IPS-NIHi7 (cell line): ENCODE results near the gene DSCAM.
"Not testable (repeated sequence)": the region's sequence is repeated elsewhere in the genome, so short reads cannot be mapped to it uniquely, and the experiment has no call there.

Experiments used
- DNase-seq: peaks from one replicate; pipeline ENCODE4 v3.0.0; 2012; ENCODE audit warnings: mixed read lengths; ENCODE audit errors: extremely low spot score

Gene DSCAM

GRCh38 chr21:40243685-40244084, 603.3 kb downstream of the DSCAM start:
- no peak for DNase-seq

- DNase-seq, result no peak
Observed at GRCh38 chr21:40242586-40243265, 604.2 kb downstream of the DSCAM start.

- no peak for DNase-seq
Observed at GRCh38 chr21:40235528-40235927, 611.4 kb downstream of the DSCAM start.

- DNase-seq, result no peak
Observed at GRCh38 chr21:40231979-40232378, 615.0 kb downstream of the DSCAM start.

DNA sequence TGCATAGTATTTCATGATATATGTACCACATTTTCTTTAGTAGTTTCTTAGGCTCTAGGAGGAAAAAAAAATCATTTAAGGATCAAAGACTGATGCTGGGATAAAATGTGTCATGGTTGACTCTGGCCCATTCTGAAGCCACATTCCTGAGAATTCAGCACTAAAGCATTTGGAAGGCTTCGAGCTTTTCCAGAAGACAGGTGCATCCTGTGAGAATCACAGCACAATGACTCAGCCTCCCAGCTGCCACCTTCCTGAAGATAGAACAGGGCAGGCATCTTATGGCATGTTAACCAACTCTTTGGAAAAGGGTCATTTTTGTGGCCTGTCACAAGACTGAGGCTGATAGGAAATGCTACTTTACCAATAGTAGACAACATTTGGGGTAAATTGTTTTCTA, 619.9 kb downstream of the DSCAM start:
- DNase-seq, result no peak

DNA sequence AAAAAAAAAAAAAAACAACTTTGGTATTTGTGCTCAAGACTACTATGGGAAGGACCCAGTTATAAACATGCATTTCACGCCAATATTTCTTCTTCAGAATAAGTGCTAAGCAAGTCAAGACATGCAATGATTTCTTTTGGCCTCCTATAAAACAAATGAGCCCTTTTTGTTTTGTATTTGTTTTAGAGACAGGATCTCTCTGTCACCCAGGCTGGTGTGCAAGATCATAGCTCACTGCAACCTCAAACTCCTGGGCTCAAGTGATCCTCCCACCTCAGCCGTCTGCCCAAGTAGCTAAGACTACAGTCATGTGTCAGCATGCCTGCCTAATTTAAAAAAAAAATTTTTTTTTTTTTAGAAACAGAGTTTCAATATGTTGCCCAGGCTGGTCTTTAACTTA, 631.0 kb downstream of the DSCAM start:
- DNase-seq, result no peak

DNA sequence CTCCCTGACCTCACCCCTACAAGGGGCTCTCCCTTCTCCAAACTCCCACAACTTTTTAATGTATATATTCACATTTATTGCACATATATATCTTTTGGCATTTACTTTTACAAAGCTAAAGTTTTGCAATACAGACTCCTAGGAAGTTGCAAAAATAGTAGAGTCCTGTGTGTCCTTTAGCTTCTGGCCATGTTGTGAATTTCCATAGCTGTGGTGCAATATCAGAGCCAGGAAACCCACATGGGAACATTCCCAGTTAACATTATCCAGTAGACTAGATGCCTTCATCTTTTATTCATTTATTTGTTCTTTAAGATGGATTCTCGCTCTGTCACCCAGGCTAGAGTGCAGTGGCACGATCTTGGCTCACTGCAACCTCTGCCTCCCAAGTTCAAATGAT, 636.7 kb downstream of the DSCAM start:
- no peak for DNase-seq

DNA sequence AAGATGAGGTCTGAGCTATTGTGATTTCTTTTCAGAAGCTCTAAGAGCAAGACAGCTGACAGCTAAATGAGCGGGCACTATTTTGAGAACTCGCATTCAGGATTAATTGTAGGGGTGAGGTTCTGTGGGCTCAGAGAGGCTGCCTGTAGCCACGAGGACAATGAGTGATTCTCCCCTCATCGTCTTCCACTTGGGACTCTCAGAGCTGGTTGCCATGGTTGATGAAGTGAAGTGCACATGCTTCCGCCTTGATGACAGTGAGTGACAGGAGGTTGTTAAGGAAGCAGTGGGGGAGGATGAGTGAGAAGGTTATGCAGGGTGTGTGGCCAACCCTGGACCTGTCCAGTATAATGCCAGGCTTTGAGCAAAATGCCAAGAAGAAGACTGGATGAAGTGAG, 638.0 kb downstream of the DSCAM start:
- no peak for DNase-seq

DNA sequence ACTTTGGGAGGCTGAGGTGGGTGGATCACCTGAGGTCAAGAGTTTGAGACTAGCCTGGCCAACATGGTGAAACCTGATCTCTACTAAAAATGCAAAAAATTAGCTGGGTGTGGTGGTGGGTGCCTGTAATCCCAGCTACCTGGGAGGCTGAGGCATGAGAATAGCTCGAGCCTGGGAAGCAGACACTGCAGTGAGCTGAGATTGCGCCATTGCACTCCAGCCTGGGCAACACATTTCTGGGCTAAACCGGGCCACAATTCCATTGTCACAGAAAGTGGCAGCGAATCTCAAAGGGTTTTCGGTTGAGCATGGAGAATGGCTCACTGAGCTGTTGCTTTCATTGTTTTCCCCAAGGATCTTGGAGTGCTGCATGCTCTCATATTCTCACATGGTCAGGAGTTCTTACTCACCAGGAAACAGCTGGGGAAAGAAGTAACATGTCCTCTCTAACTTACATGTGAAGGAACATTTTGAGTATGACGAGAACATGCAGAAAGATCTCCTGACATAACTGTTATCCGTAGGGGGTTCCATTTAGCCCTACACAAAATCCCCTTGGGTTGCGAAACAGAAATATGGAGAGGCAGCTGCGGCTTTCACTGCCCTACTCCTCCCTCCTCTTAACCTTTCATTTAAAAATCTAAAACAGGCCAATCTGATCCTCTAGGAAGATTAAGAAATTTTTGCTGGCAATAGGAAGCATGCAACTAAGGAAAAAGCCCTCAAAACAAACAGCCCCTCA, 638.6 kb downstream of the DSCAM start:
- DNase-seq, result no peak

DNA sequence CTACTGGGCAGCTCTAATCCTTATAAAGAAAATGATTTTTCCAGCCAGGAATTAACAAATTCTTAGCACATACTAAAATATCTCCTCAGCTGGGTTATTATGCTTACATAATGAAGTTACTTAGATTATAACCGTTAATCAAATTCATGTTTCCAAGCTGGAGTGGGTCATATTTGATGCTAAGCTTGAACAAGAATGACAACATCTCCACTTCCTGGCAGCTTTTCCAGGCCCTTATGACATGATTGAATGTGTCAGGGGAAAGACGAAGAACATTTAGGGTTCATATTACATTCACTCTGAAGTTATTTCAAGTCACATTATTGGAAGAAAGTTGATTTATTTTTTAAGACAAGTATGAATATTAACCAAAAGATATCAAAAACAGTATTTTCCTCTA, 646.0 kb downstream of the DSCAM start:
- DNase-seq, result no peak

DNA sequence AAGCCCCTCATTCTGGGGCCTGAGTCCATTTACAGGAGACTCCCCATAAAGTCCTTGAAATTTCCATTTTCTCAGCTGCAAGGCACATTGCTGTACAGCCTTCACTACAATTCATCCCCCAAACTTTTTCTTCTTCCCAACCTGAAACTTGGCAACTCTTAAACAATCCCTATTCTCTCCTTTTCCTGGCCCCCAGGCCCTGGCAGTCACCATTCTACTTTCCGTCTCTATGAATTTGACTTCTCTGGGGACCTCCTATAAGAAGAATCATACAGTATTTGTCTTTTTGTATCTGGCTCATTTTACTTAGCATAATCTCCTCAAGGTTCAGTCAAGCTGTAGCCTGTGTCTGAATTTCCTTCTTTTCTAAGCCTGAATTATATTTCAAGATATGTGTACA, 646.8 kb downstream of the DSCAM start:
- DNase-seq, result no peak

GRCh38 chr21:40194185-40194980, 652.6 kb downstream of the DSCAM start:
- DNase-seq, result no peak

- DNase-seq, result no peak
Observed at GRCh38 chr21:40191616-40192015, 655.3 kb downstream of the DSCAM start.

- no peak for DNase-seq
Observed at GRCh38 chr21:40191196-40191595, 655.8 kb downstream of the DSCAM start.

GRCh38 chr21:40187946-40188654, 658.9 kb downstream of the DSCAM start:
- DNase-seq, result no peak

DNA sequence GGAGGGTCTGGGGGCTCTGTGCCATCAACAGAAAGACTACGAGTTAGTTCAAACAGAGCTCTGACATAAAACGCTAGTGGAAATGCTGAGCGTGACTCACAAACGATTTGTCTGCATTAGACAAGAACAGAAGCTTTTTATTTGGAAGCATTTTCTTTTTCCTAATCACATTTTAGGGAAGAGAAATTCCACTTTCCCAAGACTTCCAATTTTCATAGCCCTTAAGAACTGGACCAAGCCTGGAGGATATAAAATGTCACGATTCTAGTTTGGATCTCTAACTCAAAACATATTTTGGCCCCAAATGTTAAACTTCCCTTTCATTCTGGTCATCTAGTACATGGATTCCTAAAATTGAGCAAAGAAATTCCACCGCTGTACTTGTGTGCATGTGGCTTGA, 659.7 kb downstream of the DSCAM start:
- DNase-seq, result no peak

- no peak for DNase-seq
Observed at GRCh38 chr21:40186045-40186444, 660.9 kb downstream of the DSCAM start.

GRCh38 chr21:40185208-40185607, 661.8 kb downstream of the DSCAM start:
- no peak for DNase-seq

- DNase-seq, result not testable (repeated sequence)
Observed at GRCh38 chr21:40182491-40182890, 664.5 kb downstream of the DSCAM start.

- DNase-seq, result no peak
Observed at GRCh38 chr21:40179166-40179565, 667.8 kb downstream of the DSCAM start.

GRCh38 chr21:40178726-40179125, 668.2 kb downstream of the DSCAM start:
- no peak for DNase-seq

DNA sequence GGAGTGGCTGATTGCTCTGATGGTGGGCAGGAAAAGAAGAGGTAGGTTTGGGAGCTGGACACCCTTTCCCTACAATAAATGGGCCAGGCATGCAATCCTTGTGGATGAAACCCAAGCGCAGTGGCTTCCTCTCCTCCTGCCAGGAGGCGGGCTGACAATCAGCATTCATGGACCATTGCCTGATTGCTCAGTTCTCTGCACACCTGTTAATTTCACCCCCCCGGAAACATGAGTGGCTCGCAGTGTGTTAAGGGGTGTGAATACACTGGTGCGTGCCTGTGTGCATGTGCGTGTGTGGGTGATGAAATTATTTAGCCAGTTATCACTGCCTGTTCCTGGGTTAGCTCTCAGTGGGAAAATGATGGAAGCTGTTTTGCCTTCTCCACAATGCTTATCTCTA, 669.0 kb downstream of the DSCAM start:
- DNase-seq, result no peak
